ENCODE measurements around the gene PPP1R12C.

- no peak for TF ChIP-seq CEBPZ (IDR thresholded peaks at IDR 0.05; ENCODE audit: low read depth, low read length)
- TF ChIP-seq STAT1 (conservative IDR thresholded peaks at IDR 0.05), result no peak
- no peak for TF ChIP-seq EZH2 (IDR thresholded peaks at IDR 0.05; ENCODE audit: borderline replicate concordance, control insufficient read depth, low read depth, low read length)
- TF ChIP-seq EGR1 (IDR thresholded peaks at IDR 0.05; ENCODE audit: borderline replicate concordance in 1 of 2, low read depth in 2 of 2, low read length in 2 of 2), result no peak
- no peak for TF ChIP-seq REST (IDR thresholded peaks at IDR 0.05; ENCODE audit: low read depth, low read length)
- no peak for TF ChIP-seq POLR2A (IDR thresholded peaks at IDR 0.05; ENCODE audit: low read depth, low read length)
- no peak for TF ChIP-seq CBX5 (IDR thresholded peaks at IDR 0.05; ENCODE audit: low read depth)
- no peak for TF ChIP-seq ZBTB11 (CRISPR knock-in tag; IDR thresholded peaks at IDR 0.05)
- TF ChIP-seq EP300 (IDR thresholded peaks at IDR 0.05; ENCODE audit: borderline replicate concordance in 1 of 2, control insufficient read depth in 1 of 2, low read depth in 2 of 2, low read length in 2 of 2), result no peak
- no peak for TF ChIP-seq NFYB (IDR thresholded peaks at IDR 0.05; ENCODE audit: insufficient read depth, low read depth, low read length)
Observed at GRCh38 chr19:55082020-55082851, 35.2 kb downstream of the PPP1R12C start.
